A549 (cell line): ENCODE results near the gene RASSF3.

Experiments used
- EP300 ChIP-seq, 2 experiments: fragments of >200 bp; sonication (Bioruptor Twin); formaldehyde crosslinking; IDR thresholded peaks; 2 replicates in 1 of 2; 3 replicates in 1 of 2; pipeline ENCODE4 v1.6.1; 2016 to 2017
- NFE2L2 ChIP-seq: fragments of 150-350 bp; conservative IDR thresholded peaks from 2 replicates; pipeline ENCODE4 v1.6.1; 2014; ENCODE audit warnings: low read length
- SMC3 ChIP-seq: fragments of >200 bp; sonication (Bioruptor Twin); formaldehyde crosslinking; IDR thresholded peaks from 3 replicates; pipeline ENCODE4 v1.6.1; 2018; ENCODE audit warnings: inconsistent platforms
- ZSCAN20 ChIP-seq: fragments of 250-450 bp; sonication (Bioruptor Pico); IDR thresholded peaks from 2 replicates; pipeline ENCODE4 v1.8.0; 2022; ENCODE audit warnings: mild to moderate bottlenecking, moderate library complexity
- TF ChIP-seq, protein P1 (sequence below): fragments of >200 bp; sonication (Bioruptor Twin); formaldehyde crosslinking; IDR thresholded peaks from 3 replicates; pipeline ENCODE4 v1.5.1; 2016
- TF ChIP-seq, protein P2 (sequence below): fragments of 200-600 bp; sonication (generic); IDR thresholded peaks from 2 replicates; pipeline ENCODE4 v1.6.1; 2016; ENCODE audit warnings: antibody characterized with exemption, mild to moderate bottlenecking, moderate library complexity

DNA sequence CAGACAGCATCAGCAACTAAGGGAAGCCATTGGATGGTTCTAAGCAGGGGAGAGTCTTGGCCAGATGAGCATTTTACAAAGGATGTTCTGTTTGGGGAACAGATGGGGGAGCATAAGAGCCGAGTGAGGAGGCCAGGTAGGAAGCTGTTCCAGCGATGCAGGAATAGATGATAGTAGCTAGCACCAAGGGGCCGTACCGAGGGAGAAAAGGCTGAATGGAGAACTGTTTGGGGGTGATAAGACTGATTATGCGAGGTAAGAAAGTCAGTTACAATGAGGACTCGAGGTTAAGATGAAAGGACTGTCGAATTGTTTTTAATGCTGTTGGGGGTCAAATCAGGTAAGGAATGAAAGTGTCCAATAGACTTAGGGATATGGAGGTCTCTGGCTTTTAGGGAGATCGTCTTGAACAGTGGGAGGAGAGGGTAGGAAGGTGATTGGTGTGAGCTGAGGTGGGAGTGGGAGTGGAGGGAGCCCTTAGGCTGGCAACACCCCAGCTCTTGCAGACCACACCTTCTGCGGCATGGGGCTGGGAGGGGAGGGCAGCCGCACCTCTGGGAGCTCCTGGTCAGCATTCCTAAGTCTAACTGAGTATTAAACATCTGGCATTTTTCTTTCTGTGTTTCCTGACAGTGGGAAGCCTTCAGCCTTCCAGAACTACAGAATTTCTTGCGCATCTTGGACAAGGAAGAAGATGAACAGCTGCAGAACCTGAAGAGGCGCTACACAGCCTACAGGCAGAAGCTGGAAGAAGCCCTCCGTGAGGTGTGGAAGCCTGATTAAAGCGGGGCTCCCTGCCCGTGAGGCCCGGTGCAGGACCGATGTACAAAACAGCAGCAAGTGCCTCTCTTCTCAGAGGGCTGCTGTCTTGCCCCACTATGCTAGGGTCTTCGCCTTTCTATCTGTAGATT, 84.1 kb downstream of the RASSF3 start:
- TF ChIP-seq SMC3 = no peak
- TF ChIP-seq ZSCAN20 (CRISPR knock-in tag) = no peak
- TF ChIP-seq NFE2L2 = no peak
- TF ChIP-seq, protein P1, sequence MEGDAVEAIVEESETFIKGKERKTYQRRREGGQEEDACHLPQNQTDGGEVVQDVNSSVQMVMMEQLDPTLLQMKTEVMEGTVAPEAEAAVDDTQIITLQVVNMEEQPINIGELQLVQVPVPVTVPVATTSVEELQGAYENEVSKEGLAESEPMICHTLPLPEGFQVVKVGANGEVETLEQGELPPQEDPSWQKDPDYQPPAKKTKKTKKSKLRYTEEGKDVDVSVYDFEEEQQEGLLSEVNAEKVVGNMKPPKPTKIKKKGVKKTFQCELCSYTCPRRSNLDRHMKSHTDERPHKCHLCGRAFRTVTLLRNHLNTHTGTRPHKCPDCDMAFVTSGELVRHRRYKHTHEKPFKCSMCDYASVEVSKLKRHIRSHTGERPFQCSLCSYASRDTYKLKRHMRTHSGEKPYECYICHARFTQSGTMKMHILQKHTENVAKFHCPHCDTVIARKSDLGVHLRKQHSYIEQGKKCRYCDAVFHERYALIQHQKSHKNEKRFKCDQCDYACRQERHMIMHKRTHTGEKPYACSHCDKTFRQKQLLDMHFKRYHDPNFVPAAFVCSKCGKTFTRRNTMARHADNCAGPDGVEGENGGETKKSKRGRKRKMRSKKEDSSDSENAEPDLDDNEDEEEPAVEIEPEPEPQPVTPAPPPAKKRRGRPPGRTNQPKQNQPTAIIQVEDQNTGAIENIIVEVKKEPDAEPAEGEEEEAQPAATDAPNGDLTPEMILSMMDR = no peak
- no peak for TF ChIP-seq EP300 (IDR thresholded peaks at IDR 0.05)
- TF ChIP-seq, protein P2, sequence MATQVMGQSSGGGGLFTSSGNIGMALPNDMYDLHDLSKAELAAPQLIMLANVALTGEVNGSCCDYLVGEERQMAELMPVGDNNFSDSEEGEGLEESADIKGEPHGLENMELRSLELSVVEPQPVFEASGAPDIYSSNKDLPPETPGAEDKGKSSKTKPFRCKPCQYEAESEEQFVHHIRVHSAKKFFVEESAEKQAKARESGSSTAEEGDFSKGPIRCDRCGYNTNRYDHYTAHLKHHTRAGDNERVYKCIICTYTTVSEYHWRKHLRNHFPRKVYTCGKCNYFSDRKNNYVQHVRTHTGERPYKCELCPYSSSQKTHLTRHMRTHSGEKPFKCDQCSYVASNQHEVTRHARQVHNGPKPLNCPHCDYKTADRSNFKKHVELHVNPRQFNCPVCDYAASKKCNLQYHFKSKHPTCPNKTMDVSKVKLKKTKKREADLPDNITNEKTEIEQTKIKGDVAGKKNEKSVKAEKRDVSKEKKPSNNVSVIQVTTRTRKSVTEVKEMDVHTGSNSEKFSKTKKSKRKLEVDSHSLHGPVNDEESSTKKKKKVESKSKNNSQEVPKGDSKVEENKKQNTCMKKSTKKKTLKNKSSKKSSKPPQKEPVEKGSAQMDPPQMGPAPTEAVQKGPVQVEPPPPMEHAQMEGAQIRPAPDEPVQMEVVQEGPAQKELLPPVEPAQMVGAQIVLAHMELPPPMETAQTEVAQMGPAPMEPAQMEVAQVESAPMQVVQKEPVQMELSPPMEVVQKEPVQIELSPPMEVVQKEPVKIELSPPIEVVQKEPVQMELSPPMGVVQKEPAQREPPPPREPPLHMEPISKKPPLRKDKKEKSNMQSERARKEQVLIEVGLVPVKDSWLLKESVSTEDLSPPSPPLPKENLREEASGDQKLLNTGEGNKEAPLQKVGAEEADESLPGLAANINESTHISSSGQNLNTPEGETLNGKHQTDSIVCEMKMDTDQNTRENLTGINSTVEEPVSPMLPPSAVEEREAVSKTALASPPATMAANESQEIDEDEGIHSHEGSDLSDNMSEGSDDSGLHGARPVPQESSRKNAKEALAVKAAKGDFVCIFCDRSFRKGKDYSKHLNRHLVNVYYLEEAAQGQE = no peak
